HCT116 (cell line): ENCODE measurements around the gene SLC7A10. TPM values are rescaled to one million over a fixed set of nuclear protein-coding genes. Genes with fewer than 3 reads are reported as not detected.
A peak's percentile ranks its signal among the peaks of the same experiment; 100 is the strongest.

Experiments used
- ATAC-seq: fragments of 200-7000 bp; cut with Tn5 transposase; 2 replicates; pipeline ENCODE4 v1.9.1; 2020; ENCODE audit warnings: mild to moderate bottlenecking, moderate library complexity
- BruUV-seq: library from RNA; stranded (reverse); fragments of 400-500 nt; replicated peaks from 2 replicates; lab custom pipeline; 2021; lab: Mats Ljungman, UMichigan
- CTCF ChIA-PET: fragments of 300-600 bp; sonication (Branson Sonifier 250); formaldehyde crosslinking; loops from one replicate; lab custom pipeline; 2021; ENCODE audit warnings: antibody characterized with exemption; lab: Charles Lee
- POLR2A ChIA-PET: fragments of 300-600, 350-600 bp; sonication (Branson Sonifier 250); formaldehyde crosslinking; loops from one replicate; lab custom pipeline; 2021; ENCODE audit warnings: antibody characterized with exemption; lab: Charles Lee
- RAD21 ChIA-PET, 2 experiments: fragments of 300-600 bp; sonication (Branson Sonifier 250); formaldehyde crosslinking; loops; one replicate each; lab custom pipeline; 2023; ENCODE audit warnings: low total read pairs in 2 of 2; ENCODE audit not compliant: uncharacterized antibody in 2 of 2, unreplicated experiment in 2 of 2, low non-redundant PET in 1 of 2; lab: Charles Lee
- DNase-seq: peaks from one replicate; pipeline ENCODE4 v3.0.0-alpha.2; 2010; ENCODE audit warnings: low read depth, low spot score
- H2AFZ ChIP-seq: fragments of 200-600 bp; shearing (Covaris generic), sonication (generic); 2 replicates; pipeline ENCODE4 v1.6.1; 2017; ENCODE audit warnings: low read depth, mixed run types, mixed read lengths, antibody characterized with exemption, low read length; ENCODE audit not compliant: poor library complexity, severe bottlenecking
- H3K27ac ChIP-seq: 2 replicates; pipeline ENCODE4 v1.5.1; 2012; ENCODE audit warnings: low read depth, low read length
- H3K27me3 ChIP-seq: fragments of 200-600 bp; sonication (generic); 2 replicates; pipeline ENCODE4 v1.6.1; 2016; ENCODE audit warnings: mixed run types, low read length, mixed read lengths; ENCODE audit not compliant: insufficient read depth
- H3K36me3 ChIP-seq, 2 experiments: fragments of 200-500 bp in 1 of 2; fragments of 200-600 bp in 1 of 2; sonication (Bioruptor generic) in 1 of 2; sonication (generic) in 1 of 2; 2 replicates each; pipeline versions ENCODE4 v1.5.1 to v1.6.1; 2014 to 2016; ENCODE audit warnings: low read length in 2 of 2, inconsistent platforms in 1 of 2, mixed read lengths in 1 of 2, mixed run types in 1 of 2; ENCODE audit not compliant: insufficient read depth in 2 of 2, control insufficient read depth in 1 of 2
- H3K4me1 ChIP-seq, 2 experiments: fragments of 200-600 bp in 1 of 2; sonication (generic) in 1 of 2; 2 replicates each; pipeline versions ENCODE4 v1.5.1 to v1.6.1; 2012 to 2017; ENCODE audit warnings: low read length in 2 of 2, inconsistent platforms in 1 of 2, mild to moderate bottlenecking in 1 of 2, mixed read lengths in 1 of 2, mixed run types in 1 of 2, moderate library complexity in 1 of 2; ENCODE audit not compliant: insufficient read depth in 2 of 2, control insufficient read depth in 1 of 2
- H3K4me2 ChIP-seq: fragments of 200-600 bp; sonication (generic); 2 replicates; pipeline ENCODE4 v1.6.1; 2017; ENCODE audit warnings: mixed run types, low read length, mixed read lengths
- H3K4me3 ChIP-seq, 2 experiments: fragments of 200-600 bp in 1 of 2; sonication (generic) in 1 of 2; replicated peaks in 1 of 2; 2 replicates each; pipeline ENCODE4 v1.5.1; 2011 to 2016; ENCODE audit warnings: low read length in 2 of 2, control low read depth in 1 of 2, low read depth in 1 of 2, mild to moderate bottlenecking in 1 of 2, mixed read lengths in 1 of 2, mixed run types in 1 of 2
- H3K79me2 ChIP-seq: fragments of 200-600 bp; sonication (generic); 2 replicates; pipeline ENCODE4 v1.6.1; 2017; ENCODE audit warnings: mild to moderate bottlenecking, mixed run types, low read length, moderate library complexity, mixed read lengths; ENCODE audit not compliant: insufficient read depth
- H3K9ac ChIP-seq: fragments of 200-600 bp; sonication (generic); 2 replicates; pipeline ENCODE4 v1.6.1; 2016; ENCODE audit warnings: low read length, mixed read lengths
- H3K9me2 ChIP-seq: fragments of 200-600 bp; sonication (generic), shearing (Covaris generic); 2 replicates; pipeline ENCODE4 v1.6.1; 2017; ENCODE audit warnings: mixed run types, mild to moderate bottlenecking, moderate library complexity; ENCODE audit not compliant: insufficient read depth
- H3K9me3 ChIP-seq, 2 experiments: fragments of 200-500 bp in 1 of 2; fragments of 200-600 bp in 1 of 2; sonication (Bioruptor generic) in 1 of 2; sonication (generic) in 1 of 2; 2 replicates each; pipeline ENCODE4 v1.6.1; 2014 to 2017; ENCODE audit warnings: low read length in 2 of 2, mixed read lengths in 2 of 2, inconsistent platforms in 1 of 2, low read depth in 1 of 2, mild to moderate bottlenecking in 1 of 2, mixed run types in 1 of 2, moderate library complexity in 1 of 2; ENCODE audit not compliant: control insufficient read depth in 1 of 2, insufficient read depth in 1 of 2
- H4K20me1 ChIP-seq: fragments of 200-600 bp; sonication (generic), shearing (Covaris generic); 2 replicates; pipeline ENCODE4 v1.6.1; 2017; ENCODE audit warnings: mixed run types, mild to moderate bottlenecking, moderate library complexity; ENCODE audit not compliant: insufficient read depth
- ATF3 ChIP-seq: IDR thresholded peaks from 2 replicates; pipeline ENCODE4 v1.6.1; 2012
- CBX3 ChIP-seq: IDR thresholded peaks from 2 replicates; pipeline ENCODE4 v1.6.1; 2012; ENCODE audit warnings: low read depth
- CEBPB ChIP-seq: IDR thresholded peaks from 2 replicates; pipeline ENCODE4 v1.6.1; 2012; ENCODE audit warnings: low read depth
- EGR1 ChIP-seq: IDR thresholded peaks from 2 replicates; pipeline ENCODE4 v1.6.1; 2012; ENCODE audit warnings: low read depth
- EZH2 ChIP-seq: fragments of 200-600 bp; sonication (generic); IDR thresholded peaks from 2 replicates; pipeline ENCODE4 v1.6.1; 2017; ENCODE audit warnings: antibody characterized with exemption, mixed run types
- FOSL1 ChIP-seq: IDR thresholded peaks from 2 replicates; pipeline ENCODE4 v1.6.1; 2012; ENCODE audit warnings: low read depth
- JUND ChIP-seq: IDR thresholded peaks from 2 replicates; pipeline ENCODE4 v1.6.1; 2012
- POLR2A ChIP-seq: IDR thresholded peaks from 2 replicates; pipeline ENCODE4 v1.7.0; 2011; ENCODE audit warnings: borderline replicate concordance; ENCODE audit not compliant: insufficient read depth, insufficient read length; ENCODE audit errors: extremely low read depth
- RAD21 ChIP-seq: IDR thresholded peaks from 2 replicates; pipeline ENCODE4 v1.6.1; 2012; ENCODE audit warnings: low read depth, mild to moderate bottlenecking
- REST ChIP-seq: IDR thresholded peaks from 2 replicates; pipeline ENCODE4 v1.6.1; 2012; ENCODE audit warnings: low read depth
- SIN3A ChIP-seq: IDR thresholded peaks from 2 replicates; pipeline ENCODE4 v1.6.1; 2012; ENCODE audit warnings: low read depth
- SP1 ChIP-seq: IDR thresholded peaks from 2 replicates; pipeline ENCODE4 v1.6.1; 2012; ENCODE audit warnings: low read depth
- TCF7L2 ChIP-seq: IDR thresholded peaks from 2 replicates; pipeline ENCODE4 v1.7.0; 2011; ENCODE audit warnings: borderline replicate concordance, inconsistent platforms; ENCODE audit not compliant: insufficient read depth, insufficient read length; ENCODE audit errors: extremely low read depth
- YY1 ChIP-seq: IDR thresholded peaks from 2 replicates; pipeline ENCODE4 v1.6.1; 2011; ENCODE audit warnings: low read length, low read depth, moderate library complexity, mild to moderate bottlenecking; ENCODE audit not compliant: insufficient replicate concordance; ENCODE audit errors: extremely low read depth
- ZNF274 ChIP-seq: fragments of 200-500 bp; sonication (Bioruptor generic); IDR thresholded peaks from 2 replicates; pipeline ENCODE4 v1.6.1; 2014; ENCODE audit warnings: mild to moderate bottlenecking, low read depth, low read length, inconsistent platforms
- intact Hi-C: fragments of 100-400 bp; cut with micrococcal nuclease; formaldehyde crosslinking; loops from 2 replicates; pipeline ENCODE4 v1.10.0; 2022
- total RNA-seq: library from RNA; stranded (reverse); gene quantifications from one replicate; pipeline ENCODE4 v1.2.1, GENCODE V29; 2021; ENCODE audit not compliant: unreplicated experiment
- TF ChIP-seq, protein P1 (sequence below): IDR thresholded peaks from 2 replicates; pipeline ENCODE4 v1.6.1; 2011; ENCODE audit warnings: mild to moderate bottlenecking, low read length, moderate library complexity; ENCODE audit not compliant: insufficient replicate concordance; ENCODE audit errors: extremely low read depth

SLC7A10 gene
- total RNA-seq, 1 experiment from 2014 or later, result 0.25 TPM

- ChIA-PET POLR2A (no interaction called here), RAD21 (no interaction called here), CTCF (no interaction called here)
- no peaks in the 10 kb centered on the region for H3K9me2 ChIP-seq
- ATAC-seq (no peak), DNase-seq (no peak)
- H4K20me1 ChIP-seq, result no peaks in the 10 kb centered on the region
- H3K9me3 ChIP-seq, result no peaks in the 10 kb centered on the region
- H3K4me1 ChIP-seq, result peaks cover 13 to 15% of the 10 kb centered on the region in 2 experiments
- H3K9ac ChIP-seq, result no peak overlapping the region
- H3K79me2 ChIP-seq, result no peaks in the 10 kb centered on the region
- H3K27ac ChIP-seq, result no peak overlapping the region
- H3K27me3 ChIP-seq, result no peaks in the 10 kb centered on the region
- no peak overlapping the region for H3K4me2 ChIP-seq
- BruUV-seq, result no TSS peak
- H3K4me3 ChIP-seq, result no peak overlapping the region
- TF ChIP-seq POLR2A (no peak), CBX3 (no peak), JUND (no peak), FOSL1 (no peak), CEBPB (no peak), TCF7L2 (no peak), RAD21 (no peak), EZH2 (no peak), SP1 (no peak)
- TF ChIP-seq, all 23 proteins: peak for 0
- Histone ChIP-seq H3K36me3 (no peaks in the 10 kb centered on the region), H2AFZ (peak overlapping the region; percentile 12)
- intact Hi-C loops, result no loop called here
Measured at GRCh38 chr19:33189453-33189852, 36.2 kb downstream of the SLC7A10 start.

- no peaks in the 10 kb centered on the region for H3K27me3 ChIP-seq
- no peak overlapping the region for H3K9ac ChIP-seq
- H3K9me3 ChIP-seq, result no peaks in the 10 kb centered on the region
- no peaks in the 10 kb centered on the region for H4K20me1 ChIP-seq
- H2AFZ ChIP-seq, result no peak overlapping the region
- H3K4me2 ChIP-seq, result no peak overlapping the region
- RAD21 ChIA-PET, result no interaction called here
- no peaks in the 10 kb centered on the region for H3K9me2 ChIP-seq
- intact Hi-C loops, result no loop called here
- H3K36me3 ChIP-seq, result no peaks in the 10 kb centered on the region
- peaks cover 8 to 15% of the 10 kb centered on the region in 2 experiments for H3K4me1 ChIP-seq
- no peaks in the 10 kb centered on the region for H3K79me2 ChIP-seq
- POLR2A ChIA-PET, result interaction anchor here (1.3 kb wide), 1 partner anchor 10 kb away, joined by 3 read pairs; no protein-coding TSS in a partner anchor
- ATAC-seq, result no peak
- no peak for TF ChIP-seq EGR1
- no peak for TF ChIP-seq REST
- no peak for TF ChIP-seq ATF3
- TF ChIP-seq, protein P1, sequence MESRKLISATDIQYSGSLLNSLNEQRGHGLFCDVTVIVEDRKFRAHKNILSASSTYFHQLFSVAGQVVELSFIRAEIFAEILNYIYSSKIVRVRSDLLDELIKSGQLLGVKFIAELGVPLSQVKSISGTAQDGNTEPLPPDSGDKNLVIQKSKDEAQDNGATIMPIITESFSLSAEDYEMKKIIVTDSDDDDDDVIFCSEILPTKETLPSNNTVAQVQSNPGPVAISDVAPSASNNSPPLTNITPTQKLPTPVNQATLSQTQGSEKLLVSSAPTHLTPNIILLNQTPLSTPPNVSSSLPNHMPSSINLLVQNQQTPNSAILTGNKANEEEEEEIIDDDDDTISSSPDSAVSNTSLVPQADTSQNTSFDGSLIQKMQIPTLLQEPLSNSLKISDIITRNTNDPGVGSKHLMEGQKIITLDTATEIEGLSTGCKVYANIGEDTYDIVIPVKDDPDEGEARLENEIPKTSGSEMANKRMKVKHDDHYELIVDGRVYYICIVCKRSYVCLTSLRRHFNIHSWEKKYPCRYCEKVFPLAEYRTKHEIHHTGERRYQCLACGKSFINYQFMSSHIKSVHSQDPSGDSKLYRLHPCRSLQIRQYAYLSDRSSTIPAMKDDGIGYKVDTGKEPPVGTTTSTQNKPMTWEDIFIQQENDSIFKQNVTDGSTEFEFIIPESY, result no peak
- TF ChIP-seq JUND, result no peak
- no peak for TF ChIP-seq ZNF274
- no peak for TF ChIP-seq FOSL1
- no peak for TF ChIP-seq CEBPB
- TF ChIP-seq SIN3A, result no peak
- no peak for TF ChIP-seq YY1
- DNase-seq, result no peak
- CTCF ChIA-PET, result interaction anchor here (1.9 kb wide), 1 partner anchor 10 kb away, joined by 5 read pairs; no protein-coding TSS in a partner anchor
- no TSS peak for BruUV-seq
- no peak overlapping the region for H3K27ac ChIP-seq
- H3K4me3 ChIP-seq, result no peak overlapping the region
Measured at GRCh38 chr19:33187183-33187540, 38.5 kb downstream of the SLC7A10 start.
